ENCODE measurements around the gene CADM4. TPM values are rescaled to one million over a fixed set of nuclear protein-coding genes. Genes with fewer than 3 reads are reported as not detected.

Gene CADM4
- total RNA-seq, 1 donor from 2014 or later, result 11.9 TPM

- DNase-seq, result no peak
Observed at GRCh38 chr19:43578787-43579186, 60.9 kb downstream of the CADM4 start.

- no peak for DNase-seq
Observed at GRCh38 chr19:43575955-43576878, 63.4 kb downstream of the CADM4 start.

GRCh38 chr19:43575156-43575950, 64.3 kb downstream of the CADM4 start, which contains the start of the genes PINLYP and XRCC1:
PINLYP (plus strand) TSS chr19:43575801; CDS start chr19:43577192, 1,391 bp downstream.
XRCC1 (minus strand) TSS chr19:43575527; CDS start chr19:43575458, 69 bp downstream.
- DNase-seq, result peak; percentile 100

- DNase-seq, result peak; percentile 92
Observed at GRCh38 chr19:43574424-43575155, 65.1 kb downstream of the CADM4 start.

Other genes starting within 250 kb of the CADM4 start
- gene TEX101, start 225.0 kb downstream of the CADM4 start, total RNA-seq, result not detected in 2 replicates
- gene LYPD3, start 174.2 kb downstream of the CADM4 start, total RNA-seq, result 0.17 and 0.33 TPM in 2 replicates
- 34.2 and 49.8 TPM in 2 replicates for gene PHLDB3, start 135.1 kb downstream of the CADM4 start, total RNA-seq
- gene ETHE1, start 112.6 kb downstream of the CADM4 start, total RNA-seq, result 102 and 104 TPM in 2 replicates
- 0.23 TPM in 1 of 2 replicates, not detected in the other for gene ZNF575, start 106.7 kb downstream of the CADM4 start, total RNA-seq
- gene XRCC1, start 64.3 kb downstream of the CADM4 start, total RNA-seq, result 16.8 and 18.6 TPM in 2 replicates
- gene PINLYP, start 64.0 kb downstream of the CADM4 start, total RNA-seq, result 0.68 and 3.7 TPM in 2 replicates
- 27.2 and 34.6 TPM in 2 replicates for gene IRGQ, start 43.7 kb downstream of the CADM4 start, total RNA-seq
- gene ZNF576, start 43.3 kb downstream of the CADM4 start, total RNA-seq, result 10.8 and 12.6 TPM in 2 replicates
- gene SRRM5, start 27.8 kb downstream of the CADM4 start, total RNA-seq, result 0.05 and 0.17 TPM in 2 replicates
- 41.5 and 46.5 TPM in 2 replicates for gene ZNF428, start 20.2 kb downstream of the CADM4 start, total RNA-seq
- gene PLAUR, start 30.3 kb upstream of the CADM4 start, total RNA-seq, result 23.3 and 24.2 TPM in 2 replicates
- not detected in 2 replicates for gene IRGC, start 76.2 kb upstream of the CADM4 start, total RNA-seq
- gene SMG9, start 115.1 kb upstream of the CADM4 start, total RNA-seq, result 8.8 and 9.0 TPM in 2 replicates
- gene KCNN4, start 141.1 kb upstream of the CADM4 start, total RNA-seq, result 0.09 and 0.51 TPM in 2 replicates
- gene LYPD5, start 162.6 kb upstream of the CADM4 start, total RNA-seq, result 0.09 and 0.17 TPM in 2 replicates
- gene ZNF283, start 187.5 kb upstream of the CADM4 start, total RNA-seq, result 10.9 and 11.1 TPM in 2 replicates
- gene ZNF404, start 244.1 kb upstream of the CADM4 start, total RNA-seq, result 0.51 and 1.5 TPM in 2 replicates

Data from dermis blood vessel endothelial cell (primary cell).